Measurements from ENCODE around the gene DUSP7. TPM values are rescaled to one million over a fixed set of nuclear protein-coding genes. Genes with fewer than 3 reads are reported as not detected.

DUSP7 gene
- total RNA-seq, 4 donors from 2014 or later, result 14.0 to 39.7 (median 26.3) TPM

DNA sequence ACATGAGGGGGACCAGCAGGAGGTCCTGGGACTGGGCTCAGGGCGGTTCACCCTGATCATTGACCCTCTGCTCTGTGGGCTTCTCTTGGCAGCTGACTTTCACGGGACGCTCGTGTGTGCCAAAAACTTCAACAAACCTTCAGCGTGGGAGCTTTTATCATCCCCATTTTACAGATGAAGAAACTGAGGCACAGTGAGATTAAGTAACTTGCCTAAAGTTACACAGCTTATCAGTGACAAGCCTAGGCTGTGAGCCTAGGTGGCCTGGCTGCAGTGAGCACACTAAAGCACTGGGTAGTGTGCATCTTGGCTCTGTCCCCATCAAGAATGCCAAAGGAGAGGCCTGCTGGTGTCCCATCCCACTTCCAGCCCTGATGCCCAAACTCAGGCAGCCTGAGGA is 23.6 kb upstream of the DUSP7 start:
- no peaks in the 10 kb centered on the region for H3K4me1 ChIP-seq
- no peak overlapping the region for H3K27ac ChIP-seq
- no peak overlapping the region for H3K4me3 ChIP-seq
- H3K36me3 ChIP-seq, result no peaks in the 10 kb centered on the region
- H3K9me3 ChIP-seq, result no peaks in the 10 kb centered on the region
- H3K27me3 ChIP-seq, result no peaks in the 10 kb centered on the region
- DNase-seq, result no peak
- TF ChIP-seq, protein P1, sequence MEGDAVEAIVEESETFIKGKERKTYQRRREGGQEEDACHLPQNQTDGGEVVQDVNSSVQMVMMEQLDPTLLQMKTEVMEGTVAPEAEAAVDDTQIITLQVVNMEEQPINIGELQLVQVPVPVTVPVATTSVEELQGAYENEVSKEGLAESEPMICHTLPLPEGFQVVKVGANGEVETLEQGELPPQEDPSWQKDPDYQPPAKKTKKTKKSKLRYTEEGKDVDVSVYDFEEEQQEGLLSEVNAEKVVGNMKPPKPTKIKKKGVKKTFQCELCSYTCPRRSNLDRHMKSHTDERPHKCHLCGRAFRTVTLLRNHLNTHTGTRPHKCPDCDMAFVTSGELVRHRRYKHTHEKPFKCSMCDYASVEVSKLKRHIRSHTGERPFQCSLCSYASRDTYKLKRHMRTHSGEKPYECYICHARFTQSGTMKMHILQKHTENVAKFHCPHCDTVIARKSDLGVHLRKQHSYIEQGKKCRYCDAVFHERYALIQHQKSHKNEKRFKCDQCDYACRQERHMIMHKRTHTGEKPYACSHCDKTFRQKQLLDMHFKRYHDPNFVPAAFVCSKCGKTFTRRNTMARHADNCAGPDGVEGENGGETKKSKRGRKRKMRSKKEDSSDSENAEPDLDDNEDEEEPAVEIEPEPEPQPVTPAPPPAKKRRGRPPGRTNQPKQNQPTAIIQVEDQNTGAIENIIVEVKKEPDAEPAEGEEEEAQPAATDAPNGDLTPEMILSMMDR (IDR thresholded peaks at IDR 0.05 in 4 of 5, conservative IDR thresholded peaks at IDR 0.05 in 1 of 5), result no peak
- no peak for TF ChIP-seq POLR2A (IDR thresholded peaks at IDR 0.05)
- in situ Hi-C loops (cut with MboI; ENCODE audit: low sequenced_read_pairs in 4 of 4), result no loop called here
- intact Hi-C loops (cut with DNase I; ENCODE audit: low total_unique reads), result no loop called here
- no peak for ATAC-seq

DNA sequence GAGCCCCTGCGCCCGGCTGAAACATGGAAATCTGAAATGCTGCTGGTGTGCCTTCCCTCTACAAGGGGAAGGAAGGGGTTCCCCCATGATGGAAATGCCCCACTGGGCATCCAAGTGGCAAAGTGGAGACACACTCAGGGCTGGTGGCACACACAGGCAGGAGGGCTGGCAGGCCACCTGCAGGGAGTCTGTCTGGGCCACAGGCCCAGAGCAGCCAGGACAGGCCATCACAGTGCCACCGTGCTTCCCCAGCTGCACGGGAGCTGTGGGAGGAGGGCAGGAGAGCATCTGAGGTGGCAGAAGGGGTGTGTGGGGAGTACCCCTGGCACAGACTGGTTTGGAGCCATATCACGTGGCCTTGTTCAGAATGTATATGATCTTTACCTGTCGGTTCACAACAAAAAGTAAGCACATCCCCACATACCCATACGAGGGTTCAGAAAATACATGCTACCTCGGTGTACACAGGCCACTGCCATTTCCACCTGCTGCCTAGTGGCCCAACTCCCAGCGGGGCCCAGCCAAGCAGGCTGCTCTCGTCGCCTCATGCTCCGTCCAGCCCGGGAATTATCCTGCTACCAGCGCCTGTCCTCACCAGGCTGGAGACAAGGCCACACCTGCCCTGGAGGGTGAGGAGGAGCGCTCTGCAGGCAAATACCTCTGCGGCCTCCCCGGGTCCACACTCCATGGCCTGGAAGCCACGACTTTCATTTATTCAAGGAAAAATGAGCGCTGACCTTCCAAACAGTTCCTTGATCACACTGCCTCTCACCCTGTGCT is 22.6 kb upstream of the DUSP7 start:
- Histone ChIP-seq H3K9me3 (no peaks in the 10 kb centered on the region), H3K4me1 (no peaks in the 10 kb centered on the region), H3K4me3 (no peak overlapping the region), H3K36me3 (no peaks in the 10 kb centered on the region), H3K27me3 (no peaks in the 10 kb centered on the region), H3K27ac (no peak overlapping the region)
- intact Hi-C loops (cut with DNase I; ENCODE audit: low total_unique reads) (no loop called here), in situ Hi-C loops (cut with MboI; ENCODE audit: low sequenced_read_pairs in 4 of 4) (no loop called here)
- TF ChIP-seq POLR2A (IDR thresholded peaks at IDR 0.05), result no peak
- TF ChIP-seq, protein P1 (IDR thresholded peaks at IDR 0.05 in 4 of 5, conservative IDR thresholded peaks at IDR 0.05 in 1 of 5), result no peak
- ATAC-seq, result no peak
- no peak for DNase-seq

DNA sequence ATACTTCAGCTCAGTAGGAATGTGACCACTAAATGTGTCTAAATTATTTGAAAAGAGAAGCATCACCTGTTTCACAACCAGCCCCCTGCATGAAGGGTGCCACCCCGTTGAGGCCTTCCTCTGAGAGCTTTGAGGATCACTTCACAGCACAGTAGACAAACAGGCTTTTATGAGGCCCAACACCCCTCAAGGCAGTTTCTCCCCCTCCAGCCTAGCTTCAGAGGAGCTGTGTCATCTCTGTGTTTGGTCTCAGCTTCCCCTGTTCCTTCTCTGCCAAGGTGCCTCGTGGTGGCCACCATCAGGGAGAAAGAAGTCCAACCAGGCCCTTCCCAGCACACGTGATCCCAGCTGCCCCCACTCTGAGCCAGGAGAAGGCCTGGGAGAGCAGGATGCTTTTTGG is 21.6 kb upstream of the DUSP7 start:
- Histone ChIP-seq H3K27me3 (no peaks in the 10 kb centered on the region), H3K36me3 (no peaks in the 10 kb centered on the region), H3K27ac (no peak overlapping the region), H3K4me3 (no peak overlapping the region), H3K9me3 (no peaks in the 10 kb centered on the region), H3K4me1 (no peaks in the 10 kb centered on the region)
- no peak for DNase-seq
- no peak for ATAC-seq
- intact Hi-C loops (cut with DNase I; ENCODE audit: low total_unique reads), result no loop called here
- no peak for TF ChIP-seq POLR2A (IDR thresholded peaks at IDR 0.05)
- TF ChIP-seq, protein P1 (IDR thresholded peaks at IDR 0.05 in 4 of 5, conservative IDR thresholded peaks at IDR 0.05 in 1 of 5), result no peak
- in situ Hi-C loops (cut with MboI; ENCODE audit: low sequenced_read_pairs in 4 of 4), result no loop called here

DNA sequence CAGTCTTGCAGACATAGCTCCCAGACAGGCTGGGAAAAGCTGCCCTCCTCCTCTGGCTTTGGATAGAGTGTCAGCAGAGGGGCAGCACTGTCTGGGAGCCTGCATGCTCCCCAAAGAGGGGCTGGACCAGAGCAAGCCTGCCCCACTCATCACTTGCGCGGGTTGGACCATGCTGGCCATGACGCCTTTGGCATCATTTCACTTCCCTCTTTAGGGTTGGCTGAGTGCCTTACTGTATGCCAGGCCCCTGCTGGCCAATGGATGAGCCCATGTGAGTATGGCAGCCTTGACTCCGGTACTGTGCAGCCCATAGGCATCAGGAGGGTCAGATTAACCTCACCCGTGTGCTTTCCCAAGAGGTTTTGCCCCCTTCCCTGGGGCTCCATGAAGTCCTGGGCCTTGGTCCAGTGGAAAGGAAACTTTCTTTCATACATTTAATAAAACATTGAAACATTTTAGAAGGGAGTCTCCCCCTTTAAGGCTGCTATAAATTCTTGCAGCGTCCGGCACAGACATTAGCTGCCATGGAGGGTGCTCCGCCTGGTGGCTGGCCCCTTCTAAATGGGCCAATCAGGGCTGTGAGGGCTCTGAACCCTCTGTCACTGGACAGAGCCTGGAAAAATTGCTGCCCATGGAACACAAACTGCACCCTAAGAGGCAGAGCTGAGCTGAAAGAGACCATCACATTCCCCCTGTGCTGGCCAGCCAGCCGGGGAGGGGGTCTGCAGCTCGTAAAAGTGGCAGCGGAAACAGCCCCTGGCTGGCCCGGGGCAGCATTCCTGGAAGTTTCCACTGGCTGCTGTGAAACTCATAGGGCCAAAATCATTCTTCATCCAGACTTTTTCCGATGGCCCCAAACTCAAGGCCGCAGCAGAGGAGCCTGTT is 20.8 kb upstream of the DUSP7 start:
- DNase-seq, result no peak
- intact Hi-C loops (cut with DNase I; ENCODE audit: low total_unique reads), result no loop called here
- TF ChIP-seq, protein P1 (IDR thresholded peaks at IDR 0.05 in 4 of 5, conservative IDR thresholded peaks at IDR 0.05 in 1 of 5), result peak in 1 of 5 experiments; percentile 3
- no peak for TF ChIP-seq POLR2A (IDR thresholded peaks at IDR 0.05)
- H3K27me3 ChIP-seq, result no peaks in the 10 kb centered on the region
- H3K4me1 ChIP-seq, result no peaks in the 10 kb centered on the region
- no peak for ATAC-seq
- H3K36me3 ChIP-seq, result no peaks in the 10 kb centered on the region
- no peak overlapping the region for H3K27ac ChIP-seq
- H3K9me3 ChIP-seq, result no peaks in the 10 kb centered on the region
- in situ Hi-C loops (cut with MboI; ENCODE audit: low sequenced_read_pairs in 4 of 4), result no loop called here
- H3K4me3 ChIP-seq, result no peak overlapping the region
